Stimulated activated CD8-positive, alpha-beta memory T cell treated with anti-CD3 and anti-CD28 coated beads, Interleukin-4, amount 100 ng/mL, for 48 hours (primary cell): ENCODE measurements around the gene PCOLCE2.
A peak's percentile ranks its signal among the peaks of the same experiment; 100 is the strongest.

Experiments
- DNase-seq: peaks from one replicate; pipeline ENCODE4 v3.0.0-alpha.2; 2020

Gene PCOLCE2

GRCh38 chr3:142888481-142889211 lies at the start of gene PCOLCE2:
Gene PCOLCE2, minus strand, starts transcription at chr3:142889083. Its CDS starts 187 bp downstream, at chr3:142888896.
- peak; percentile 41 for DNase-seq

GRCh38 chr3:142935963-142936362 lies 47.1 kb upstream of the PCOLCE2 start:
- DNase-seq = no peak

GRCh38 chr3:142934887-142935269 lies 46.0 kb upstream of the PCOLCE2 start:
- DNase-seq = no peak

GRCh38 chr3:142934128-142934886 lies 45.4 kb upstream of the PCOLCE2 start:
- no peak for DNase-seq

- DNase-seq = peak; percentile 58
Measured at GRCh38 chr3:142931222-142931621, 42.3 kb upstream of the PCOLCE2 start.

- DNase-seq = no peak
Measured at GRCh38 chr3:142930463-142930862, 41.6 kb upstream of the PCOLCE2 start.

- no peak for DNase-seq
Measured at GRCh38 chr3:142929890-142930289, 41.0 kb upstream of the PCOLCE2 start.

GRCh38 chr3:142929109-142929508 lies 40.2 kb upstream of the PCOLCE2 start:
- DNase-seq = peak; percentile 54

GRCh38 chr3:142926368-142926944 lies 37.6 kb upstream of the PCOLCE2 start:
- no peak for DNase-seq

- no peak for DNase-seq
Measured at GRCh38 chr3:142925140-142925539, 36.3 kb upstream of the PCOLCE2 start.

GRCh38 chr3:142923694-142924093 lies 34.8 kb upstream of the PCOLCE2 start:
- no peak for DNase-seq

GRCh38 chr3:142916605-142917004 lies 27.7 kb upstream of the PCOLCE2 start:
- no peak for DNase-seq

- no peak for DNase-seq
Measured at GRCh38 chr3:142915636-142916035, 26.8 kb upstream of the PCOLCE2 start.

GRCh38 chr3:142914286-142914811 lies 25.5 kb upstream of the PCOLCE2 start:
- no peak for DNase-seq

- DNase-seq = no peak
Measured at GRCh38 chr3:142913432-142913831, 24.5 kb upstream of the PCOLCE2 start.

GRCh38 chr3:142912402-142913172 lies 23.7 kb upstream of the PCOLCE2 start:
- no peak for DNase-seq

- DNase-seq = no peak
Measured at GRCh38 chr3:142910280-142910679, 21.4 kb upstream of the PCOLCE2 start.

GRCh38 chr3:142909282-142909681 lies 20.4 kb upstream of the PCOLCE2 start:
- DNase-seq = no peak

GRCh38 chr3:142907996-142908395 lies 19.1 kb upstream of the PCOLCE2 start:
- DNase-seq = no peak

- no peak for DNase-seq
Measured at GRCh38 chr3:142904639-142905436, 16.0 kb upstream of the PCOLCE2 start.

GRCh38 chr3:142902356-142902755 lies 13.5 kb upstream of the PCOLCE2 start:
- DNase-seq = no peak
